Left cardiac atrium (tissue), 4 donors: ENCODE results near the gene FIG4. TPM values are rescaled to one million over a fixed set of nuclear protein-coding genes. Genes with fewer than 3 reads are reported as not detected.
"Not testable (repeated sequence)": the region's sequence is repeated elsewhere in the genome, so short reads cannot be mapped to it uniquely, and the experiment has no call there.

Experiments used
- ATAC-seq, 2 donors: fragments of 200-7000 bp; cut with Tn5 transposase; one replicate each; pipeline ENCODE4 v1.9.1; 2020; ENCODE audit warnings: mild to moderate bottlenecking in 2 of 2, moderate library complexity in 2 of 2
- DNase-seq: peaks from one replicate; pipeline ENCODE4 v3.0.0-alpha.2; 2020
- intact Hi-C, 2 donors: fragments of 100-400 bp; cut with DNase I; formaldehyde crosslinking; loops; one replicate each; pipeline versions ENCODE4 v1.14.1 to v1.15.1; 2022 to 2023
- total RNA-seq, 2 donors: library from RNA; stranded (reverse); fragmentation: NEBNext Ultra II Directional; extraction: Animal tissue kit (Norgen Biotek cat#: 25700); gene quantifications; one replicate each; pipeline ENCODE4 v1.2.1, GENCODE V29; 2021
- donor health status: DM: no; HTN: yes; CAD: no.
- donor health status: DM: no; HTN: yes; CAD: no; lungs with severe emphysema.
- donor health status: DM: yes; HTN: yes; CAD: no.
- donor health status: Dilated cardiomyopathy.

FIG4 gene
- total RNA-seq, 2 donors from 2014 or later = 8.2 to 11.1 TPM

DNA sequence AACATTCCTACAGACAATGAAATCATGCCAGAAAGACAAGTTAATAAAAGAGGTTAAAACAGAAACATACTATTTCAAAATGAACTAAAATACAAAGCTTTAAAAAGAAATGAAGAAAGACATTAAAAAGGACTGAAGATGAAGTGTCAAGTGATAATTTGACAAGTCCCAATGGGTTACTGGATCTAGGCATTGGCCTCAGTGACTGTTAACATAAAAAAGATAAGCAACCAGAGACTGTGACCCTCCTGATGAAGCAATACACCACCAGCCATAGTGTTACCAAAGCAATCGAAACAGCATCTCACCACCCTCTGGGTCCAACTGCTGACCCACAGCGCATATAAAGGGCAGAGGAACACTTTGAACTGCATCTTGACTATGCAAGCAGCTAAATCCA lies 130.3 kb downstream of the FIG4 start:
- intact Hi-C loops = no loop called here
- ATAC-seq (no peak), DNase-seq (no peak)

DNA sequence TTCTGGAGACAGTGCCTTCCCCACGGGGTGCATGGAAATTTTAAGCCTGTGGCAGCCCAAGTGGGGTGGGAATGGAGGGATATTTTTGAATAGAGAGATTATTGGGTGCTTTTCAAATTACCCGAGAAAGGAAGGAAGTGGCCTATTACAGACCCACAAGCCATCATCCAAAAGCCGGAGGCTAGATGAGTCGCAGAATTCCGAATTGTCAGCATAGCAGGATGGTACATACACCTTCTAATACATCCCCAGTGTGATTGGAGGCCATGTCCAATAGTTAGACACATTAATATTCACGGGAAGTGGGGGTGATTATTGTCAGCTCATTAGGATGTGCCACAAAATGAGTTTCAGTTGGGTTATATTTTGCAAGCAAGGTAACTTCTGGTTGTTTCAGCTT lies 133.0 kb downstream of the FIG4 start:
- intact Hi-C loops = no loop called here
- no peak for DNase-seq
- no peak for ATAC-seq

DNA sequence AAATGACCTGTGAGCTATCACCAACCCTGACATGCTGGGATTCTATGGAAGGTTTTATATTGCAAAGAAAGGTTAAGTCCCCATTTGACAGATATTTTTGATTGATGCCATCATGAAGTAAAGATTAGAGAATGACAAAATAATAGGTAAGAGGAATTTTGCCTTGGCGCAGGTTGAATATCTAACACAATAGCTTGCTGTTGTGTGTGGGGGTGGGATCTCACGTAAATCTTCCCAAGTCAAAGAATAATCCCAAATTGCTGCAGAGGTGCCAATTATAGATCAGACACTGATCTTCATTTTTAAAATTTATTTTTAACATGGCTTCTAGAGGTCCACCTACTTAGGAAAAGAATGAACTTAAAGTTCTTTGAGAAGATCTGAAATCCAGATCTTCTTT lies 135.5 kb downstream of the FIG4 start:
- no peak for DNase-seq
- intact Hi-C loops = no loop called here
- ATAC-seq = no peak

DNA sequence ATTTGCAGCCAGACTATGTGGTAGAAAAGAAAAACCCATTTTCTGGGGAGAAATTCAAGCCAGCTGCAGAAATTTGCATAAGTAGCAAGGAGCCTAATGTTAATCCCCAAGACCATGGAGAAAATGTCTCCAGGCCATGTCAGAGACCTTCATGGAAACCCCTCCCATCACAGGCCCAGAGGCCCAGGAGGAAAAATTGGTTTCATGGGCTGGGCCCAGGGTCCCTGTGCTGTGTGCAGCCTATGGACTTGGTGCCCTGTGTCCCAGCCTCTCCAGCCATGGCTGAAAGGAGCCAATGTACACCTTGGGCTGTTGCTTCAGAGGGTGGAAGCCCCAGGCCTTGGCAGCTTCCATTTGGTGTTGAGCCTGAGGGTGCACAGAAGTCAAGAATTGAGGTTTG lies 140.3 kb downstream of the FIG4 start:
- ATAC-seq, DNase-seq, intact Hi-C loops: not testable (repeated sequence)

DNA sequence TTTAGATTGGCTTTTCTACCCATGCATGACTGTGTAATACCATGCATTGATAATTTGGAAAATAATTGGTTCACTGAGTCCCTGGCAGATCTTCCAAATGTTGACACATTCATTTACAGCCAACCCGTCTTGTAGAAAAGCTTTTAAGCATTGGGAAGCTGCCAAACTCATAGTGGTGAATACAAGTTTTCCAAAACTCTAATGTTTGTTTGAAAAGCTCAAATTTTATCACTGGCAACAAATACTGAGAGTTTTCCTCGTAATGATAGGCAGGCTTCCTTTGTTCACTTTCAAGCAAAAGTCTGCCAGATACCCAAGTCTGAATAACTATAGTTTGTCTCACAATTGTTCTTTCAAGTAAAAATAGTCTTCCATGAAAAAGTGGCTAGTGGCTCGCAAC lies 143.0 kb downstream of the FIG4 start:
- DNase-seq (no peak), ATAC-seq (no peak)
- intact Hi-C loops = no loop called here

DNA sequence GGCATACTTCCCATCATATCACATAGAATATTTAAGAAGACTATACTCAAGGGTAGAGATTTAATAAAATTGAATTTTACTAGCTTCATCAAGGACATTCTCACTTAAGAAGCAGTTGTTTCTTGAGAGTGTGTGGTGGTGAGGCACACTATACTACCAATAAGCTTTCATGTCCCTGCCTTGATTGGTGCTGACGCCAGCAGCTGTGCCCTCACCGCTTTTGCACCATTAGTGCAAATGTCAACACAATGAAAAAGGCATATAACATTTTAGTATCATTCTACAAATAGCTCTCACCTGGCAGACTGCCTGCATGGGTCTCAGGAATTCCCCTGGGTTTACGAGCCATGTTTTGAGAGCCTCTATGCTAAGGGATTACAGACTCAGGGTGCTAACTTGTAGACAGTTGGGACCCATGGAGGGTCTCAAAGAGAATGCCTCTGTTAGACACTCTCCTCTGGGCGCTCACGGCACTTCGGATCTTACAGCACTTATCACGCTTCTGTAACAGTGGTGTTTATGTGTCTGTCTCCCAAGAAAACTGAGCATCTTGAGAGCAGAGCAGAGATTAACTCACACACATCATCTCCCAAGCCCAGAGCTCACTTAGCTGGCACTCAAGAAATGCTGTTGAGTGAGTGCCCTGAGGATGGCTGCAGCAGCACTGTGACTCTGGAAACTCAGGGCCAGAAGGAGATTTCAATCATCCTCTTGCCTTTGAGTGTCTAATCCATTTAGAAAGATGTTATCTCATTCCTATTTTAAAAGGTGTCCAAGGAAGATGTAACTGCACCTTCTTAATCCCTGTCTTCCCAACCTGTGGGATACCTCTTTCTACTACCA lies 143.7 kb downstream of the FIG4 start:
- intact Hi-C loops = no loop called here
- ATAC-seq = no peak
- DNase-seq = no peak

DNA sequence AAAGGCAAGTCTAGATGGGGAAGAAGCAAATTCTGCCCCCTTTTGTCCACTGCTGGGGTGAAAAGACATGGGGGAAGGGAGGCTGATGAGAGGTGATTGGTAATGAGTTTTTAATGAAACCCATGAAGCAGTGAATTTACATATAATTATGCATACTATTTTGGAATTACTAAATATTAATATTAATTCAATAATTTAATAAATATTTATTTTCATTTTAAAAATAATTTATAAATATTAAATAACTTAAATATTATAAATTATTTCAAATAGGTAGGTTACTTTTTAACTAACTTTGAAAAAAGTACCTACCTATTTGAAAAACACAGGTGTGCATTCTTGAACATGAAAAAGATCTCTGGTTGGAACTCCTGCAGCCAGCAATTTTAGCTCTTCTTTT lies 148.9 kb downstream of the FIG4 start:
- no peak for ATAC-seq
- no peak for DNase-seq
- intact Hi-C loops = no loop called here

DNA sequence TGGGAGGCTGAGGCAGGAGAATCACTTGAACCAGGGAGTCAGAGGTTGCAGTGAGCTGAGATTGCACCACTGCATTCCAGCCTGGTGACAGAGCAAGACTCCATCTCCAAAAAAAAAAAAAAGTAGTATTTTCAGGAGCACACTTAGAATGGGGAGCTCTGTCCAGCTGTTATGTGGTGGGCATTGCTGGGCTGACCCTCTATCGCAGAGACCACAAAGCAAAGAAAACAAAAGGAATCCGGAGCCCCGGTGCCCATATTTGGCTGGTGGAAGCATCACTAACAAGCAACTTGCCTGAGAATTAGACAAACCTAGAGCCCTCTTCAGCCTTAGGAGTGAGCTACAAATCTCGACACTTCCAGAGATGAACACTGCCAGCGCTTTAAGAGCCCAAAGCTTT lies 149.7 kb downstream of the FIG4 start:
- intact Hi-C loops = no loop called here
- no peak for DNase-seq
- no peak for ATAC-seq

DNA sequence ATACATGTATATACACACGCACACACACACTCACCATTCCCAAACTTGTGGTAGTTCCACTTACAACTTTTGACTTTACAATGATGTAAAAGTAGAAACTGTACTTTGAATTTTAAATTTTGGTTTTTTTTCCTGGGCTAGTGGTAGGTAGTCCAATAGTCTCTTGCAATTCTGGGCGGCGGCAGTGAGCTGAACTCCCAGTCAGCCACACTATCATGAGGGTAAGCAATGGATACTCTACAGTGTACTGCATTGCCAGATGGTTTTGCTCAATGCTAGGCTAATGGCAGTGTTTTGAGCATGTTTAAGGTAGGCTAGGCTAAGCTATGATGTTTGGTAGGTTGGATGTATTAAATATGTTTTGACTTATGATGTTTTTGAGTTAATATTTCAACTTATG lies 150.8 kb downstream of the FIG4 start:
- intact Hi-C loops = no loop called here
- no peak for ATAC-seq
- no peak for DNase-seq

DNA sequence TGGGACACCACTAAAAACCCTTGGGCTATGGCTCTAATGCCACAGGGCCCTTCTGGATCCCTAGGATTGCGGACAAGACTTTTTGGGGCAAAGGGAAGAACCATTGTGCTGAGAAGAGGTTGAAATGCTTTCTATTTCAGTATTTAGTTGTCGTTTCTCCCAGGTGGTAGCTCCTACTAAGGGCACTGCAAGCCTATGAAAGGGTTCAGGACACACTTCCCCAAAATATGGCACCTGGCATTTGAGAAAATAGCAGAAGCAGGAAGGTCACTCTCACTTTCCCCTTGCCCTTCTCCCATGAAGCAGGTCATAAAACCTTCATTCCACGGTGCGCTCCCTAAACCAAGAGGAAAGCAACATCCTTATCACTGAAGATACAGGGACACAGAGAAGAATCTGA lies 161.6 kb downstream of the FIG4 start:
- intact Hi-C loops = no loop called here
- ATAC-seq = no peak
- no peak for DNase-seq

DNA sequence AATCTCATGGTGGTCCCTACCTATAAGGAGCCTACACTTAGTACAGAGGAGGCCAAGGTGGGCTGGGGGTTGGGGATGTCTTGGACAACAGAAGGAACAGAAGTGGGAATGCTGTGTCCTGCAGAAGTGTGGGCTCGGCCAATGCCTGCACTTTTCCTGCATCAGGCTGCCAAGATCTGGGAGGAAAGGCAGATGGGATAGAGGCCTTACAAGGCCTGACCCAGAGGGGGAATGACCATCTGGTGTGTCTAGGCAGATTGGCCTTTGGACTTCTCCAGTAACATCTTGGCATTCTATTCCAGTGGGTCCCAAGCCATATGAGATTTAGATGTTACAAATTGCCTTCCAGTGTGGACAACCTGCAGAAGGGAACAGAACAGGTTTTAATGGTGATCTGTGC lies 162.3 kb downstream of the FIG4 start:
- no peak for ATAC-seq
- intact Hi-C loops = no loop called here
- DNase-seq = no peak

DNA sequence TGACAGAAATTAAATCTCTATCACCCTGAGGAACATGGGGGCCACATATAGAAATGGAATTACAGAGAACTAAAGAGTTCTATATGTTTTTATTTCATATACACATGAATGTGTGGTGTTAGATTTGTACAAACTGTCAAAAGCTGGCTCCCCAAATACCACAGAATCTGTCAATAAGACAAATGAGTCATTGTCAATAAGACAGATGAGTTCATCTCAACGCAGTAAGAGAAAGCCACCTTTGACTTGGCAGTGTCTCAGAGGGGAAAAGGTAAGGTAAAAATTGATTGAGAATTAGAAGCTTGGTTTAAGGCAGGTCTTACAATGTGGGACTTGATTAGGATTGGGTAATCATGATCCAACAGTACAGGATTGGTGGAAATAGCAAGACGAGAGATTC lies 162.9 kb downstream of the FIG4 start:
- ATAC-seq = no peak
- intact Hi-C loops = no loop called here
- DNase-seq = no peak

DNA sequence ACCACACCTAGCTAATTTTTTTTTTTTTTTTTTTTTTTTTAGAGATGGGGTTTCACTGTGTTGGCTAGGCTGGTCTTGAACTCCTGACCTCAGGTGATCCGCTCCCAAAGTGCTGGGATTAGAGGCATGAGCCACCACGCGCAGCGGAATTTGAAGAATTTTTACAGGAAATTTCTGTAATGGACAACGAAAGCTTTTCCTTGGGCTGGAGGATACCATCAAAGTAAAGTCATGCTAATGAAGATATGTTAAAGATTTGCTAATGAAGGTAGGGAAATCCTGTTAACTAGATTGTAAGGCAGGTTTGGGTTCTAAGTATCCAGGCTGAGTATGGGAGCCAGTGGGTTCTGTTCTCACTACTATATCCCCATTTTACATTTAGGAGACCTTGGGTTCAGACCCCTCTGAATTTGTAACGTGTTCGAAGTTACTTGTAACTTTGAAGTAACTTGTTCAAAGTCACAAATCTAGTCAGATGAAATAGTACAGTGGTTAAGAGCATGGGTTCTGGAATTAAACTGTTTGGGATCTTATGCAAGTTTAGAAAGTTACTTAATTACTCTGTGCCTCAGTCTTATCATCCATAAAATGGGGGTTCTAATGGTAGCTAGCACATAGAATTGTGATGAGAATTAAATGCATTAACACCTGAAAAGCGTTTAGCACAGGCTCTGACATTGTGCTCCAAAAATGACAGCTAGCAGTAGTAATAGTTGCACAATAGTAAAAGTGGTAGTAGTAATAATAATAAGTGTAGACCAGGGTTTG lies 163.6 kb downstream of the FIG4 start:
- intact Hi-C loops = no loop called here
- no peak for ATAC-seq
- no peak for DNase-seq

DNA sequence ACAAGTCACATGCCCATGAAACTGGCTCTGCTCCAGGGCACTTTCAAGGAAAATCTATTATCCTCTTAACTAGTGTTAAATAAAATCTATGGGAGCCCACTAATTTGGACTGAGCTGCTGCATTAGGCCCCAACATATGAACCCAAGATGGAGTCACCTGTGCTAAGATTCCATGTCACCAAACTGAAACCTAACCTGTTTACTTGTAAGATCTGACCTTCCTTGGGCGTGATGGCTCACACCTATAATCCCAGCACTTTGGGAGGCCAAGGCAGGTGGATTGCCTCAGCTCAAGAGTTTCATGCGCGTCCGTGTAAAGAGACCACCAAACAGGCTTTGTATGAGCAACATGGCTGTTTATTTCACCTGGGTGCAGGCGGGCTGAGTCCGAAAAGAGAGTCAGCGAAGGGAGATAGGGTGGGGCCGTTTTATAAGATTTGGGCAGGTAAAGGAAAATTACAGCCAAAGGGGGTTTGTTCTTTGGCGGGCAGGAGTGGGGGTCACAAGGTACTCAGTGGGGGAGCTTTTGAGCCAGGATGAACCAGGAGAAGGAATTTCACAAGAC lies 164.5 kb downstream of the FIG4 start:
- DNase-seq, ATAC-seq, intact Hi-C loops: not testable (repeated sequence)

DNA sequence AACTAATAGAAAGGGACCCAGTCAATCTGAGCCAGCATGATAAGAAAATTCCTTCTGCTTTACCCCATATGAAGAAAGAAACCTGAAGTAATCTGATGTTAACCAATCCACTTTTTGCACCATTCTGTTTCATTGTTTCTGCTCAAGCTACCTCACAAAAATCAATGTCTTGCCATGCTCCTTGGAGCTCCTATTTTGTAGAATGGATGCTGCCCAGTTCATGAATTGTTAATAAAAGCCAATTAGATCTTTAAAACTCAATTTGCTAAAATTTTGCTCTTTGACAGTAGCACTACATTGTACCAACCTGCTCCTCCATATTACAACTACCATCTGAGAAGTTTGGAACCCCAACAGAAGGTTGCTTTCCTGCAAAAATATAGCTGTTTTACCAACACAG lies 170.8 kb downstream of the FIG4 start:
- ATAC-seq (no peak), DNase-seq (no peak)
- intact Hi-C loops = no loop called here

DNA sequence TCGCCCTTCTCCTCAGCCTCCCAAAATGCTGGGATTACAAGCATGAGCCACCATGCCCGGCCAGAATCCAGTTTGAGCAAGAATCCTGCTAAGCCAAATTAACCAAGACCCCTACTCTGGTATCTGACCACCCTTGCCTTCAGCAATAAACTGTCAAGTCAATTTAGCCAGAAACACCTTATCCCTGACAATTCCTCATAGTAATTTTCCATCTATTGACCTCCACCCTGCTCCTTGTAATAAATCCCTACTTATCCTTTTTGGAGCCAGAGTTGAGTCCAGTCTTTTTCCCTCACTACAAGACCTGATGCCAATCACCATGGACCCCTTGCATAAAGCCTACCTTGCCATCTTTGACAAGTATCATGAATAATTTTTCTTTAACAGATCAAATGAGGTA lies 173.0 kb downstream of the FIG4 start:
- DNase-seq (no peak), ATAC-seq (no peak)
- intact Hi-C loops = no loop called here

DNA sequence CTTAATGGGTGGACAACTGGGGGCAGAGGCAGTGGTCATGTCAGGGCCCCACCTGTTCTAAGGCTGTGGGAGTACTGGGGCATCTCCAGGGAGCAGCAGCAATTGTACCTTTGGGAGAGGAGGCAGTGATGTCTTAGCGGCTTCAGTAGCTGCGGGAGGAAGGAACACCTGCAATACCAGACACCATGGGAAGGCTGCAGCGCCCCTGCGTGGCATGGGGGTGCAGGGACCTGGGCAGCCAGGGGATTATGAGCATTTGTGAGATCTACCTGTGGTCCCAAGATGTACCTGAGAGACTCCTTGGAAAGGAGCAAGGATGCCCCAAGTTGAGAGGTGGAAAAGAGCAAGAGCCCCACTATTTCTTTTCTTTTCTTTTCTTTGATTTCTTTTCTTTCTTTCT lies 174.9 kb downstream of the FIG4 start:
- intact Hi-C loops = no loop called here
- DNase-seq (no peak), ATAC-seq (no peak)

DNA sequence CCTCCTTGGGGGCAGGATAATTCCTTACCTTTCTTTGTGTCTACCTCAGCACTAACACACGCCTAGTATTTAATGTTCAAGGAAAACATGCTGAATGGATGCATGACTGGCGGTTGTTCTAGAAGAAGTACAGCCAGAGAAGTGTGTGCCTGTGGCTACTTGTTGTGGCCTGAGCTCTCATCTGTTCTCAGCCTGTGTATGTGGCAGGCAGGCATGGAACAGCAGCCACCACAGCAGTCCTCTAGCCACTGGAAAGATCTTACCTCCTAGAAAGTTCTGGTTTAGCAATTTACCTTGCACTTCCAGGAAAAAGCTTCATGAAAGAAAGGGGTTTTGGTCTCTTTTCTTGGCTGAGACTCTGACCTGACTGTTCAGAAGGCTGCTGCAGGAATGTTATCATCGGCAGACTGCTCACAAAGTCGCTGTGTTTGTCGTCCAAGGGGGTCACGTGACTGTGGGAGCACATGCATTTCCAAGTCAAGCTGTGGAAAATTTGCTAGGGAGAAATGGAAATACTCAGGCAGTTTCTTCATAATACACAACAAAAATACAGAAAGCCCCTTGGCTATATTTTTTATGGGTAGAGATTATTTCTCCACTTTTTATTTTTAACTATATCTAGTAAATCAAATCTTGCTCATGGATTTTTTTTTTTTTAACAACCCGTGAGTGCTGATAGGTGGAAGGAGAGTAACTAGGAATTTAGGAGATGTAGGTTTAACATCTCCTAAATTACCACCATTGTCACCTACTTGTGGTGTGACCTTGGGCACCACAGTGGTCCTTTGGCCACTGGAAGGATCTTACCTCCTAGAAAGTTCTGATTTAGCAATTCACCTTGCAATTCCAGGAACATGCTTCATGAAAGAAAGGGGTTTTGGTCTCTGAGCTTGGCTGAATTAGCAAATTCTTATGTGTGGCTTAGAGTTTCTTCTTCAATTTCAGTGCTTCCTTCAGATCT lies 176.2 kb downstream of the FIG4 start:
- intact Hi-C loops = no loop called here
- ATAC-seq = peak; percentile 55 to 67
- peak; percentile 63 for DNase-seq

DNA sequence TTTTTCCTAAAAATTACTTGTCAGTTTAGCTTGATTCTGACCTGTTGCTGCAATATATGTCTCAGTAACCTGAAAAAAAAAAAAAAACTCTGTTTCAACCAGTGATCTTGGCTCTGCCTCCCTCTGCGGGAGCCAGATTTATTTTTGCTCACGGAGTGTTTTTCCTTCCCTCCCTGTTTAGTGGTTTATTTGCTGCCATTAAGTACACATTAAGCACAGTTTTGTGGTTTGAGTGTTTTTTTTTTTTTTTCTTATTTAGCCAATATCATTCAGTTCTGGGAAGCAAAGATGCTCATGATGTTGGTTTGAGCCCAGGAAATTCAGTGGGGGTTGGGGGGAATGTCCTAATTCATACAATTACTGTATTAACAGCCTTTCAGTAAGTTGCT lies 176.9 kb downstream of the FIG4 start:
- intact Hi-C loops = no loop called here
- peak in 1 of 2 donors; percentile 42 for ATAC-seq
- DNase-seq = no peak
